GM19240 (cell line): ENCODE results near the gene CUTC.
"Not testable (repeated sequence)": the region's sequence is repeated elsewhere in the genome, so short reads cannot be mapped to it uniquely, and the experiment has no call there.

ENCODE experiments used
- DNase-seq: peaks from one replicate; pipeline ENCODE4 v3.0.0; 2011; ENCODE audit warnings: low spot score; ENCODE audit not compliant: insufficient read length

The CUTC gene

GRCh38 chr10:99732033-99732842, at the start of gene CUTC, which contains the start of gene COX15:
TSS of gene CUTC (plus strand) at chr10:99732234. CDS start at chr10:99732349, 115 bp downstream.
TSS of gene COX15 (minus strand) at chr10:99732127. CDS start at chr10:99732049, 78 bp downstream.
- DNase-seq = peak; percentile 90

- DNase-seq = no peak
These were observed 49.3 kb upstream of the CUTC start for GRCh38 chr10:99682752-99683151.

DNA sequence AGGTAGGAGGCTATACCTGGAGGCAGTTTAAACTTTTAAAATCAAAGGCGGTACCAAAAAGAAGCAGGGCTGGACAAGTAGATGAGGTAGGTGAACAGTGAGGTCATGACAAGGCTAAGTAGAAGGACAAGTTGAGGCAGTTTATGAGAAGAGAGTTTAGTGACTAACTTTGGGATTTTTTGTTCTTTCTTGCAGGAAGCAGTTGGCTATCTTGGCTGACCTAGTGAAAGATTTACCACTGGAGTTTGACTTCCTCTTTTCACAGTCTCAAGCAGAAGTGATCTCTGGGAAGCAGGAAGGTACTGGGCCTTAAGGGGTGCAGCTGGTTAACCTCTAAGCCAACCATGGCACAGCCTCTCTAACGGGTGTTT, 46.5 kb upstream of the CUTC start:
- no peak for DNase-seq

DNA sequence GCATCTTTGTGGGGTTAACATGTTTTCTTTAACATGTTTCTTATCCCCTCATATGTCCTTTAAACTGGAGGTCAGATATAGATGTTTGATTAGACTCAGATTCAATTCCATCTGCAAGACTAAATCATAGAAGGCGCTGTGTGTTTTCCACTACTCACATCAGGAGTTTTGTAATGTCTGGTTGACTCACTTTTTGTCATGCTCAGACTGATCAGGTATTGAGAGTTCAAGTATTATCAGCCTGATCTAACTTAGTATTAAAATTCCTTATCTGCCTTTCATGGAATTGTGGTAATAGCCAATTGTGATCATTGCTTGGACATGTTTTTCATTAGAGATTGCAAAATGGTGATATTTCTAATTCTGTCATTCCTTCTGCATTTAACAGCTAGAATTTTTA, 42.6 kb upstream of the CUTC start:
- no peak for DNase-seq

DNA sequence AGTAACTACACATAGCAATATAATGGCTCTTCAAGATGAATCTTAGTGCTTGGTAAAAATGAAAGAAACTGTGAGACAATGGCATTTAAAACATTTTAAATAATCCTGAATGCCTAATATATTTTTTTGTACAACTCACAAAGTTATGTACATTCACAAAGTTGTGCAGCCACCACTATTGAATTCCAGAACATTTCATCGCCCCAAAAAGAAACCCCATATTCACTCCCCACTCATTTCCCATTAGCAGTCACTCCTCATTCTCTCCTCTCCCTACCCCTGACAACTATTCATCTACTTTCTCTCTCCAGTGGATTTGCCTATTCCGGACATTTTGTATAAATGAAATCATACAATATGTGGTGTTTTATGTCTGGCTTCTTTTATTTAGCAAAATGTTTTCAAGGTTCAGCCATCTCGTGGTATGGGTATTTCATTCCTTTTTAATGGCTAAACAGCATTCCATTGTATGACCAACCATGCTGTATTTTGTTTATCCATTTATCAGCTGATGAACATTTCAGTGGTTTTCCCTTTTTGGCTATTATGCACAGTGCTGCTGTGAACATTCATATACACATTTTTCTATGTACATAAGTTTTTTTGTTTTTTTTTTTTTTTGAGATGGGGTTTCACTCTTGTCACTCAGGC, 38.0 kb upstream of the CUTC start:
- DNase-seq = no peak

GRCh38 chr10:99695761-99696160, 36.3 kb upstream of the CUTC start:
- no peak for DNase-seq

DNA sequence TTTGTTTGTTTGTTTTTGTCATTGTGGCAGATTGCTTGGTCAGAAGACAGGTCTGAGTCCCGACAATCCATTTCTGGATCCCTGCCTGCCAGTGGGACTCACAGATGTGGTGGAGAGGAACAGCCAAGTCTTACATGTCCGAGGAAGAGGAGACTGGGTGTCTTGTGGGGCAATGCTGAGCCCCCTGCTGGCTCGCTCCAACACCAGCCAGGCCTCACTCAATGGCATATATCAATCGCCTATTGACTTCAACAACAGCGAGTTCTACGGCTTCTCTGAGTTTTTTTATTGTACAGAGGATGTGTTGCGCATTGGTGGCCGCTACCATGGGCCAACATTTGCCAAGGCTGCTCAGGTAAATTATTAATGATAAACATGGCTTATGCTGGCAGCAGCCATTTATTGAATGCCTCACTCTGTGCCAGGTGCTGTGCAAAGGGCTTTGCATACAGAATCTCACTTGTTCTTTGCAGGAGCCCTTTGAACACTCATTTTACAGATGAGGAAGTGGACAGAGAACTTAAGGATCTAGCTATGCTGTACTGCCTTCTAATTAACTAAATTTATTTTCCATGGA, 33.4 kb upstream of the CUTC start:
- DNase-seq = no peak

DNA sequence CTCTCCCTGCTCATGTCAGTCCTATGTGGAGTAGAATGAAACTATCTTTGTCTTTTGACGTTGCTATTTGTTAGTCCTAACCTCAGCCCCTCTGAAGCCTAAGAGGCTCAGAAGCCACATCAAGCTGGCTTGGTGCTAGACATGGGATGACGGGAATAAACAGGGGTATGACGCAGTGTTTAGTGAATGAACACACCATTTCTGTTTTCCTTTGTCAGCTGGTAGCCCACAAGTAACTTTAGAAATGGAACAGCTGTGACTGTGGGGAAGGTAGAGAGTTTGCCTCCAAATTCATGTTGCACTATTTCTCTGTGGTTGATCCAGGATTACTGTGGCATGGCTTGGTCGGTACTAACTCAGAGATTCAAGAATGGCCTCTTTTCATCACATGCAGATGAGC, 31.4 kb upstream of the CUTC start:
- no peak for DNase-seq

DNA sequence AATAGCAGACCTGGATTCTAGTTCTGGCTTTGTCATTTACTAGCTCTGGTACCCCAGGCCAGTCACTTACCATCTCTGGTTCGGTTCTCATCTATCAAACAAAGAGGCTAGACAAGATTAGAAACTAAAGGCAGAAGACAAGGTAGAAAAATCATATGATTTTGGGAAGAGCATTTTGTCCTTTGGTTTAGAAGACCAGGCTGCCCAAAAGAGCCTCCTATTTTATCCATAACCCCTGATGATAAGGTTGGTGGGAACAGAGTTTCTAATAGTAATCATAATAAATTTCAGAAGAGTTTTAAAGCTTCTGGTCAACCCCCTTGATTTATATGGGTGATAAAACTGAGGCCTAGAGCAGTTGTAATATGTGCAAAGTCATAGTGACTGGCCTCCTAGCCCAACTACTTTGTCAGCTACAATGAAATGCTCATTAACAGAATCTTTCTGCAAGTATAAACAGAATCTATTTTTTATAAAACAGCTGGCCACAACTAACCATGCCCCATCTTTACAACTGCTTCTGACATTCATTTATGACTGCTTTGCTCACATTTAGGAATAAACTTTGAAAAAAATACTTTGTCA, 23.5 kb upstream of the CUTC start:
- DNase-seq = no peak

DNA sequence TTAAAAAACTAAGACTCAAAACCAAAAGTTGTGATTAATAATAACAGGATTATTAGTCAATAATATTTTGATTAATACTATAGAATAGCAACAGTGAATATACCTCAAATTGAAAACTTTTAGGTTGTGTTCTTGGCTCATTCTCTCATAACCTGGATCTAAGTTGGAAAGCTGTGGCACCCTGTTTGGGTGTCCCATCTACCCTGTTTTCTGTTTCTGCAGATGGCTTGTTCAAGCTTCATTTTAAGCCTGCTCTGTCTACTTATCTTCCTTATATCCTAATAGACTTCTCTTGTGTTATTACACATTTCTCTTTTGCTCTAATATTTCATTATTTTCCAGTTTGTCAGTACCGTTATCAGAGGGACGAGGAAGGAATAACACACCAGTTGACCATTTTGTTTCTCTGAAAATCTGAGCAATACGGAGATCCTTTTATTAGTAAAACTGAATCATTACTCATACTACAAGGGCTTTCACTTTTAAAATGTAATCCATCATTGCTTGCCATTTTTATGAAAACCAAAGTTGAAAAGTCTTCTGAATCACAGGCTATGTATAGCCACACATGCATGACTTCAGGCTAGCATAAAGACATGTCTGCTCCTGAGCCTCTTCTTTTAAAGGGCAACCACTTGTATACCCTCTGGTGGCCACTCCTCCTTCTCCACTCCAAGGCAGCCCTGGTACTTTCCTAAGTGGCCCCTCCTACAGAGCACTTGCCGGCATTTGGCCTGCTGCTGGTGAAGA, 22.4 kb upstream of the CUTC start:
- no peak for DNase-seq

- DNase-seq = no peak
These were observed 20.8 kb upstream of the CUTC start for GRCh38 chr10:99711129-99711719.

GRCh38 chr10:99714446-99714845, 17.6 kb upstream of the CUTC start:
- no peak for DNase-seq

DNA sequence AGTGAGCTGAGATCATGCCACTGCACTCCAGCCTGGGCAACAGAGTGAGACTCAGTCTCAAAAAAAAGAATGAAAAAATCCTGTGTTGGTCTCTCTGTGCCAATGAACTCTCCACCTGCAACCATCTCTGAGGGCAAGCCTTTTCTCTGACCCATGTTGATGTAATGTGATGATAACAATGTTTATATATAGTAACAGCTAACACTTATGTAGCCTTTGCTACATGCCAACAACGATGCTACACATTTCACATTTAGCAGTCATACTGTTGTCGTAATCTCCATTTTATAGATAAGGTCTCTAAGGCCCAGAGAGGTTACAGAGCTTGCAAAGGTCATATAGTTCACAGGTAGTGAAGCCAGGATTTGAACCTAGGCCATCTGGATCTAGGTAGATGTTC, 11.6 kb upstream of the CUTC start:
- no peak for DNase-seq

DNA sequence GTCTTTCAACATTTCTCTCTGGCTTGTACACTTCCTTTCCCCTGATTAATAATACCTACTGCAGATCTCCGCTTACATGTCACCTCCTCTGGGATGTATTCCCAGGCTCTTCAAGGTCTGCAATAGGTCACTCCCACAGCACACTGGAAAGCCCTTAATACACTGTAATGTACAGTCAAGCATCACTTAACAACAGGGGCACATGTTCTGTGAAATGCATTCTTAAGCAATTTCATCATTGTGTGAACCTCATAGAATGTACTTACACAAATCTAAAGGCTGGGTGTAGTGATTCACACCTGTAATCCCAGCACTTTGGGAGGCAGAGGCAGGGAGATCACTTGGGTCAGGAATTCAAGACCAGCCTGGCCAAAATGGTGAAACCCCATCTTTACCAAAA, 2.0 kb upstream of the CUTC start:
- DNase-seq = no peak

DNA sequence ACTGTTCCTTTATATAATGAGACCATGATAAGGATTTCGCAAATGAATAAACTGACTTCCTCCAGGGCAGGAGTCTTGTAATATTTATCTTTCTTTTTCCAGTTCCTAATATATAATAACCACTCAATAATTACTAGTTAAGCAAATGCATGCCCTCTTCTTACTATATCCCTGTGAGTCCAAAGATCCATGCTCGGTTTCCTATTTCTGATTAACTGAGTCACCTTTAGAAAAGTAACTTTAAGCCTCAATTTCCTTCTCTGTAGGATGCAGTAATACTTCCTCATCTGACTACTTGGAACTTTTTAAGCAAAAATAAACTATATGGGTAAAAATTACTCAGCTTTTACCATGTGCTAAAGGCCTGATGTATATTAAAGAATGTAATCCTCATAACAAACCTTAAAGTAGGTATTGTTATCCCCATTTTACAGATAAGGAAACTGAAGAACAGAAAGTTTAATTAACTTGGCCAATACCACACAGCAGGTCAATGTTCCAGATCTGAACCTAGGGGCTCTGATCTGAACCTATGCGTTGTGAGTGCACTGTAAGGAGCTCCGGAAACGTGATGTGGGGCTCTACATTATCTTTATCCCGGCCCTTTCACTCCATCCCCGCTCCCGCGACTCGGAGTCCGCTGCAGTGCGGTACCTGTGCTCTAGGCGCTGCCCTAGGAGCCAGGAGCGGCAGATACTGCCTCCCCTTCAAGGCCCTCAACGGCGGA, 565 bp upstream of the CUTC start:
- no peak for DNase-seq

DNA sequence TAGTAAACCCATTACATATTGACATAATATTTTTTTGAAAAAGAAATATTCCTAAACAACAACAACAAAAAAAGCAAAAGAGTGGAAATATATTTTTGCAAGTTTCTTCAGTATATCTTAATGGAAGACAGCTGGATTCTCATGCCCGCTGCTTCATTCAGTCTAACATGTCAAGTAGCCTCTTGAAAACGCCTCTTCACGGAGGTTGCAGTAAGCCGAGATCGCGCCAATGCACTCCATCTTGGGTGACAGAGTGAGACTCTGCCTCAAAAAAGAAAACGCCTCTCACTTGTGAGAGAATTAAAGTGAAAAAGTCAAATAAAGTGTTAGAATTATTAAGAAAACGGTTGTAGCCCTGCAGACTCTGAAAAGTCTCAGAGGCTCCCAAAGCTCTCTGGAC, 1.3 kb downstream of the CUTC start:
- DNase-seq = no peak

- DNase-seq = not testable (repeated sequence)
These were observed 2.1 kb downstream of the CUTC start for GRCh38 chr10:99734111-99734510.

GRCh38 chr10:99740260-99740659, 8.2 kb downstream of the CUTC start:
- no peak for DNase-seq

DNA sequence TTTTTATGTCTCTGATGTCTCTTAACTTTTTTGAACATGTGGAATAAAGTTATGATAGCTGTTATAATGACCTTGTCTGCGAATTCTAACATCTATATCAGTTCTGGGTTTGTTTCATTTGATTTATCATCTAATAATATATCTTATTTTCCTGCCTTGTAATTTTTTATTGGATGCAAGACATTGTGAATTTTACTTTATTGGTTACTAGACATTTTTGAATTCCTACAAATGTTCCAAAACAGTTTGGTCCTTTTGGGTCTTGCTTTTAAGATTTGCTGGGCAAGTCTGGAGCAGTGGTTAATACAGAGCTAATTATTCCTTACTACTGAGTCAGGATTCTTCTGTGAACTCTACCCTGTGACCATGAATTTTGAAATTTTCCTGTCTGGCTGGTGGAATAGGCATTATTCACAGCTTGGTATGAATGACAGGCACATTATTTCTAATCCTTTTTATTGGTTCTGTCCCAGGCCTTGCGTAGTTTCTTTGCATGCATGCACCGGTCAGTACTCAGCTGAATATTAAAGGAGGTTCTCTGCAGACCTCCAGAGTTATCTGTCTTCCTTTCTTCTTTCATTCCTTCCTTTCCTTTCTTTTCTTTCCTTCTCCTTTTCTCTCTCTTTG, 9.0 kb downstream of the CUTC start:
- no peak for DNase-seq

DNA sequence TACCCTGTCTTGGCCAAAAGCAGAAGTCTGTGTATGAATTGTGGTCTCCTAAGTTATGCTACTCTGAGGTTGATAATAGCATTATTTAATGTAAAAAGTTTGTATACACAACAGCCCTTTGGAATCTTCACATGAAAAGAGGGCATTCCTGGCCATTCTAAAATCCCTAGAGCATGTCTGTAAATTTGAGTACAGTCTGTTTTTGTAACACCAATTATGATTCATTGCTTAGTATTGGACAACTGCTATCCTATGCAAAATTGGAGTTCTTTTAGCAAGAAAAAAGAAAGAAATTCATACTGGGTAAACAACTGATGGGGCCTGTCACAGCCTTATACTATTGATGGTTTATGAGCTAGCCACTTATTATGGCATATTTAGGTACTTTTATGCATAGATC, 10.2 kb downstream of the CUTC start:
- no peak for DNase-seq
